C4-2B (cell line): ENCODE data around the gene UTF1.

Experiments
- H3K27ac ChIP-seq: fragments of 450-650 bp; 2 replicates; pipeline ENCODE4 v1.5.1; 2017
- ZFX ChIP-seq: fragments of 450-650 bp; IDR thresholded peaks from 2 replicates; pipeline ENCODE4 v1.6.1; 2017
- TF ChIP-seq, protein P1 (sequence below): fragments of 450-650 bp; conservative IDR thresholded peaks from 2 replicates; pipeline ENCODE4 v1.5.1; 2017; ENCODE audit warnings: mild to moderate bottlenecking

Gene UTF1

DNA sequence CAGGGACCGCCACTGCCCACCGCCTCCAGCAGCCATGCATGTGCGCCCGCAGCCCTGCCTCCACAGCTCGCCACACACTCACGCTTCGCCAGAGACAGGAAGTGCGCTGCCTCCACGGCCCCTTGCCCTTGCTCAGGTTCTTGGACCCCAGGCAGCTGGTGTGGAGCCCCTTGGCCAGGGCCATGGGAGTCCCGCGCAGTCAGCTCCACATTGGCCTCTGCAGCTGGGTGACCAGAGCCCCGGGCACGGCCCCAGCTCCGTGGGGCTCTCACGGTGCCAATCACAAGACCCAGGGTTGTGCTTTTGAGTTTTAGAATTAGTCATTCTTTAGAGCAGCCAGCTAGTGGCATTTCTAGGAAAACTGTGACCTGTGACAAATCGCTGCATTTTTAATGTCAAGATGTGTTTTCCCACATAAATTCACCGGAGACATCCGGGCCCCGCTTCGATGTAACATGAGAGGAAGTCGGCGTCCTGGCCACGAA, 4.3 kb upstream of the UTF1 start:
- TF ChIP-seq ZFX = no peak
- TF ChIP-seq, protein P1, sequence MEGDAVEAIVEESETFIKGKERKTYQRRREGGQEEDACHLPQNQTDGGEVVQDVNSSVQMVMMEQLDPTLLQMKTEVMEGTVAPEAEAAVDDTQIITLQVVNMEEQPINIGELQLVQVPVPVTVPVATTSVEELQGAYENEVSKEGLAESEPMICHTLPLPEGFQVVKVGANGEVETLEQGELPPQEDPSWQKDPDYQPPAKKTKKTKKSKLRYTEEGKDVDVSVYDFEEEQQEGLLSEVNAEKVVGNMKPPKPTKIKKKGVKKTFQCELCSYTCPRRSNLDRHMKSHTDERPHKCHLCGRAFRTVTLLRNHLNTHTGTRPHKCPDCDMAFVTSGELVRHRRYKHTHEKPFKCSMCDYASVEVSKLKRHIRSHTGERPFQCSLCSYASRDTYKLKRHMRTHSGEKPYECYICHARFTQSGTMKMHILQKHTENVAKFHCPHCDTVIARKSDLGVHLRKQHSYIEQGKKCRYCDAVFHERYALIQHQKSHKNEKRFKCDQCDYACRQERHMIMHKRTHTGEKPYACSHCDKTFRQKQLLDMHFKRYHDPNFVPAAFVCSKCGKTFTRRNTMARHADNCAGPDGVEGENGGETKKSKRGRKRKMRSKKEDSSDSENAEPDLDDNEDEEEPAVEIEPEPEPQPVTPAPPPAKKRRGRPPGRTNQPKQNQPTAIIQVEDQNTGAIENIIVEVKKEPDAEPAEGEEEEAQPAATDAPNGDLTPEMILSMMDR = no peak
- no peak overlapping the region for H3K27ac ChIP-seq

DNA sequence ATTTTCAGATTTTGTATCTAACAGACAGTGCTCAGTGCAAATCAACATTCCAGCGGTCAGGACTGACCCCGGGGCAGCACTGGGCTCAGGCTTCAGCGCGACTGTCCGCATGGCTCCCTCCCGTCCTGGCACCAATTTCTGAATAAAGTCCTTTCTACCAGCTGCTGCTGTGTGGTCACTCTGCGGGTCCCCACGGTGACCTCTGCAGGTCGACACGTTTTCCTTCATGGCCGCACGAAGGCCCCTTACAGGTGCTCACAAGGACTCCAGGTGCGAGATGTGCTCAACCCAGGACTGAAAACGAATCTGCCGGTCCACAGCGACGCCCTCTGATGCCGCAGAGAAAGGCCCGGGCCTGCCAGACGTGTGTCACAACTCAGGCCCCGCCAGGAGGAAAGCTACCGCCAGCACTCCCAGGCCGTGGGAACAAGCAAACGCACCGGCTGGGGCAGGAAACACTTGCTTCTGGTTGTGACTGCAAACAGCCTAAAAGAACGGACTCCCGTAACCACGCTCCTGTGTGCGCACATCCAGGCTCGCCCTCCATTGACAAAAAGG, 3.7 kb upstream of the UTF1 start:
- H3K27ac ChIP-seq = no peak overlapping the region
- TF ChIP-seq, protein P1 = no peak; the same call in 1 of the 2 replicates

DNA sequence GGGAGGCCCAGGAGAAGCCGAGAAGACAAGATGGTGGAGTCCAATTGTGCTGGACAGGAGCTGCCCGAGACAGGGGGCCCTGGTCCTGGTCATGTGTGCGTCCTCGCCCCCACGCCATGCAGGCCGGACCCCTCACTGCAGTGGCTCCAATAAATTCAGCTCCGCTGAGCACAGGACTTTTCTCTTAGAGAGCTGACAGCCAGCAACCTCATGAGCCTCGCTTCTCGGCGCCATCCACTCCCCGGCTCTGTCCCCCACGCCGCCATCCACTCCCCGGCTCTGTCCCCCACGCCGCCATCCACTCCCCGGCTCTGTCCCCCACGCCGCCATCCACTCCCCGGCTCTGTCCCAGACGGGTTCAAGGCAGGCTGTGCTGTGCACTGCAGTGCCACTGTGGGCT, 2.8 kb upstream of the UTF1 start:
- H3K27ac ChIP-seq = no peak overlapping the region
- TF ChIP-seq ZFX = no peak
- TF ChIP-seq, protein P1 = no peak

DNA sequence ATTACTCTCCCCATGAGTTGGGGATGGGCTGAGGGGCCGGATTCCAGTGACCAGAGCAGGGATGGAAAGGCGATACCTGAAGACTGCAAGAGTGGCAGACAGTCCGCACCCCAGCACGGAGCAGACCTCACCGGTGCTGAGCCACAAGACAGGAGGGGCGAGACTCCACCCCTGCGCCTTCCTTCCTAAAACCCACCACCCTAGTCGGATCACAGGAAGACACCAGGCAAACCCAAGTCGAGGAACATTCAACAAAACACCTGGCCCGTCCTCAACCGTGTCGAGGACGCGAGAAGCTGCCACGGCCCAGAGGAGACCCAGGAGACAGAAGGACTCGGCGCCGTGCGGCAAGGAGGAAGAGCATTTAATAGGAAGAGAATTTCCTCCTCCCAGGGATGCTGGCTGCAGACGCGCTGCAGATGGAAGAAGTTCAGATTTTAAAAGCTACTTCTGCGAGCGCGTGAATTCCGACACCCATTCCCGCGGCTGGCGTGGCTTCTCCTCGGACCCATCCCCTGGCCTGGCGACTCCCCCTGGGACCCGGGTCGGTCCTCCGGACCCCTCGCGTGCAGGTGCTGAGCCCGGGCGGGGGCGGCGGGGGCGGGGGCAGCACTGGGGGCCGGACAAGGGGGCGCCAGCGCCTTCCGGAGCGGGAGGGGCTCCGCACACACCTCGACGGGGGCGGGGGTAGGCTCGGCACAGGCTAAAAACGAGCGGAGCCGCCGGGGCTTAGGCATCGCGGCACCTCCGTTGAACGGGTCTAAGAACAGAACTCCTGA, 563 bp upstream of the UTF1 start:
- H3K27ac ChIP-seq = no peak overlapping the region

DNA sequence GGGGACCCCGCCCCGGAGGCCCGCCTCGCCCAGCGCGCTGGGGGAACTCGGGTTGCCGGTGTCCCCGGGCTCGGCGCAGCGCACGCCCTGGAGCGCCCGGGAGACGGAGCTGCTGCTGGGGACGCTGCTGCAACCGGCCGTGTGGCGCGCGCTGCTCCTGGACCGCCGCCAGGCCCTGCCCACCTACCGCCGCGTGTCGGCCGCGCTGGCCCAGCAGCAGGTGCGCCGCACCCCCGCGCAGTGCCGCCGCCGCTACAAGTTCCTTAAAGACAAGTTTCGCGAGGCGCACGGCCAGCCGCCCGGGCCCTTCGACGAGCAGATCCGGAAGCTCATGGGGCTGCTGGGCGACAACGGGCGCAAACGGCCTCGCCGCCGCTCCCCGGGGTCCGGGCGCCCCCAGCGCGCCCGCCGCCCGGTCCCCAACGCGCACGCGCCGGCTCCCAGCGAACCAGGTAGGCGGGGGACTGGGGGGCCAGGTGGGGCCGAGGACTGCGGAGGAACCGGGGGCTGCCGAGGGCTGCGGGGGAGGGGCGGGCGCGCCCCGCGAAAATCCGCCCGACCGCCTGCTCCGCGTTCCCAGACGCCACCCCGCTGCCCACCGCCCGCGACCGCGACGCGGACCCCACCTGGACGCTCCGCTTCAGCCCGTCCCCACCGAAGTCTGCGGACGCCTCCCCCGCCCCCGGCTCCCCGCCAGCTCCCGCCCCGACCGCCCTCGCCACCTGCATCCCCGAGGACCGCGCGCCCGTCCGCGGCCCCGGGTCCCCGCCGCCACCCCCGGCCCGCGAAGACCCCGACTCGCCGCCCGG, 574 bp downstream of the UTF1 start:
- TF ChIP-seq, protein P1 = no peak
- no peak for TF ChIP-seq ZFX
- H3K27ac ChIP-seq = no peak overlapping the region

More for the DNA sequence above, 563 bp upstream of the UTF1 start:
- TF ChIP-seq, protein P1 = no peak
- TF ChIP-seq ZFX = no peak

DNA sequence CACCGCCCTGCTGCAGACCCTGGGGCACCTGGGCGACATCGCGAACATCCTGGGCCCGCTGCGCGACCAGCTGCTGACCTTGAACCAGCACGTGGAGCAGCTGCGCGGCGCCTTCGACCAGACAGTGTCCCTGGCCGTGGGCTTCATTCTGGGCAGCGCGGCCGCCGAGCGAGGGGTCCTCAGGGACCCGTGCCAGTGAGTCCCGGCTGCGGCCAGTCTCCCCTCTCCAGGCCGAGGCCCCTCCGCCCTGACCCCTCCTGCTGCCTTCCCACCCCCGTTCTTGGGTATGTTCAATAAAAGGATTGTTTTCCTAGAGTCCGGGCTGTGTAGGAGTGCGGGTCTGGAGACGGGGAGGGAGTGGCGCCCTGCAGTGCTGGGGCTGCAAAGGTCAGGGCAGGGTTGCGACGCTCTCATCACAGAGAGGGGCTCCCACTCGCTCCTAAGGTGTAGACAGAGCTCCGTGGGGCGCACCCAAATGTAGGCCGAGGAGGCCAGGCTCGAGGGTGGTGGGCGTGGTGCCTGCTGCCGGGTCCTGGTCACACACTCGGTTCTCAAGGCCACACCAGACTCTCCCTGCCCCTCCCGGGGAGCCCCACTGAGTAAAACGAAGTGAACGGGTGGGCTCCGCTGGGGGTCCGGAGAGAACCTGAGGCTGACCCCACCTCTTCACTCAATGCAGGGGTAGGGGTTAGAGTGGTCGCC, 1.4 kb downstream of the UTF1 start:
- TF ChIP-seq ZFX = no peak
- TF ChIP-seq, protein P1 = no peak
- H3K27ac ChIP-seq = no peak overlapping the region
